ENCODE measurements around the gene IQCB1. TPM values are rescaled to one million over a fixed set of nuclear protein-coding genes. Genes with fewer than 3 reads are reported as not detected.

Gene IQCB1
- total RNA-seq, 1 experiment from 2014 or later, result 62.8 TPM

- H3K9me2 ChIP-seq (replicated peaks; ENCODE audit: insufficient read depth, low read length), result no peaks in the 10 kb centered on the region
- no peaks in the 10 kb centered on the region for H3K27me3 ChIP-seq (ENCODE audit: low read length)
- no peak overlapping the region for H2AFZ ChIP-seq (ENCODE audit: low read length)
- no peaks in the 10 kb centered on the region for H4K20me1 ChIP-seq (ENCODE audit: insufficient read depth, low read depth, low read length)
- peaks cover 34% of the 10 kb centered on the region for H3K36me3 ChIP-seq (ENCODE audit: insufficient read depth, low read length)
- no peak overlapping the region for H3K4me3 ChIP-seq (ENCODE audit: low read length)
- H3K9me3 ChIP-seq (ENCODE audit: low read length), result no peaks in the 10 kb centered on the region
- H3K79me2 ChIP-seq (ENCODE audit: low read length), result no peaks in the 10 kb centered on the region
- H3K4me2 ChIP-seq (ENCODE audit: low read depth, low read length, poor library complexity, severe bottlenecking), result no peak overlapping the region
- H3K27ac ChIP-seq (ENCODE audit: low read length), result no peak overlapping the region
- H3K9ac ChIP-seq (ENCODE audit: low read length), result no peak overlapping the region
- no peak for DNase-seq
- H3K4me1 ChIP-seq (ENCODE audit: low read length), result no peaks in the 10 kb centered on the region
These were observed 65.6 kb downstream of the IQCB1 start for GRCh38 chr3:121769246-121769645.

DNA sequence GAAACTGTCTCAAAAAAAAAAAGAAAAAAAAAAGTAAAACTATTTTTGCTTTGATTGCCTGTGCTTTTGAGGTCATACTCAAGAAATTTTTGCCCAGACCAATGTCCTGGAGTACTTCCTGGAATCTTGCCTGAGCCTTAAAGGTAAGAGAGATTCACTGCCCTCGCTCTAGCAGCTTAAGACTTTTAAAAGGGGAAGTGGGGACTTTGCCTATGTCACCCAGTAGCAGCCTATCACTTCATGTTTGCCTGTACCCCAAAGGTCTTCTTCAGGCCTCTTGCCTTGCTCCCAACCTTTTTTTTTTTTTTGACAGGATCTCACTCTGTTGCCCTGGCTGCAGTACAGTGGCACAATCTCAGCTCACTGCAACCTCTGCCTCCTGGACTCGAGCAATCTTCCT is 66.4 kb downstream of the IQCB1 start:
- Histone ChIP-seq H3K27ac (ENCODE audit: low read length) (no peak overlapping the region), H2AFZ (ENCODE audit: low read length) (no peak overlapping the region), H3K4me2 (ENCODE audit: low read depth, low read length, poor library complexity, severe bottlenecking) (no peak overlapping the region), H3K4me1 (ENCODE audit: low read length) (no peaks in the 10 kb centered on the region), H3K4me3 (ENCODE audit: low read length) (no peak overlapping the region), H3K9me2 (replicated peaks; ENCODE audit: insufficient read depth, low read length) (no peaks in the 10 kb centered on the region), H3K27me3 (ENCODE audit: low read length) (no peaks in the 10 kb centered on the region), H3K9ac (ENCODE audit: low read length) (no peak overlapping the region), H4K20me1 (ENCODE audit: insufficient read depth, low read depth, low read length) (no peaks in the 10 kb centered on the region), H3K9me3 (ENCODE audit: low read length) (no peaks in the 10 kb centered on the region), H3K79me2 (ENCODE audit: low read length) (no peaks in the 10 kb centered on the region), H3K36me3 (ENCODE audit: insufficient read depth, low read length) (peaks cover 30% of the 10 kb centered on the region)
- no peak for DNase-seq

- H3K9ac ChIP-seq (ENCODE audit: low read length), result no peak overlapping the region
- H3K9me3 ChIP-seq (ENCODE audit: low read length), result no peaks in the 10 kb centered on the region
- DNase-seq, result no peak
- no peaks in the 10 kb centered on the region for H3K36me3 ChIP-seq (ENCODE audit: insufficient read depth, low read length)
- H3K9me2 ChIP-seq (replicated peaks; ENCODE audit: insufficient read depth, low read length), result no peaks in the 10 kb centered on the region; the same call in 1 of the 2 replicates
- peaks cover 20% of the 10 kb centered on the region for H3K4me1 ChIP-seq (ENCODE audit: low read length)
- 0 out of 2 replicates have a peak overlapping the region, but pooled peaks have one; percentile 8 for H2AFZ ChIP-seq (ENCODE audit: low read length)
- H3K79me2 ChIP-seq (ENCODE audit: low read length), result no peaks in the 10 kb centered on the region
- no peak overlapping the region for H3K27ac ChIP-seq (ENCODE audit: low read length)
- H3K4me2 ChIP-seq (ENCODE audit: low read depth, low read length, poor library complexity, severe bottlenecking), result no peak overlapping the region
- no peak overlapping the region for H3K4me3 ChIP-seq (ENCODE audit: low read length)
- no peaks in the 10 kb centered on the region for H3K27me3 ChIP-seq (ENCODE audit: low read length)
- H4K20me1 ChIP-seq (ENCODE audit: insufficient read depth, low read depth, low read length), result no peaks in the 10 kb centered on the region
These were observed 75.2 kb downstream of the IQCB1 start for GRCh38 chr3:121759541-121760202.

GRCh38 chr3:121758727-121759450 is 76.0 kb downstream of the IQCB1 start:
- H3K4me1 ChIP-seq (ENCODE audit: low read length), result peaks cover 20% of the 10 kb centered on the region
- no peak overlapping the region for H3K27ac ChIP-seq (ENCODE audit: low read length)
- H3K4me2 ChIP-seq (ENCODE audit: low read depth, low read length, poor library complexity, severe bottlenecking), result no peak overlapping the region
- no peak overlapping the region for H2AFZ ChIP-seq (ENCODE audit: low read length)
- no peaks in the 10 kb centered on the region for H3K79me2 ChIP-seq (ENCODE audit: low read length)
- H3K27me3 ChIP-seq (ENCODE audit: low read length), result no peaks in the 10 kb centered on the region
- H3K4me3 ChIP-seq (ENCODE audit: low read length), result no peak overlapping the region
- H3K9me3 ChIP-seq (ENCODE audit: low read length), result no peaks in the 10 kb centered on the region
- H3K9me2 ChIP-seq (replicated peaks; ENCODE audit: insufficient read depth, low read length), result no peaks in the 10 kb centered on the region; the same call in 1 of the 2 replicates
- H3K9ac ChIP-seq (ENCODE audit: low read length), result no peak overlapping the region
- no peak for DNase-seq
- no peaks in the 10 kb centered on the region for H3K36me3 ChIP-seq (ENCODE audit: insufficient read depth, low read length)
- H4K20me1 ChIP-seq (ENCODE audit: insufficient read depth, low read depth, low read length), result no peaks in the 10 kb centered on the region

GRCh38 chr3:121757812-121758545 is 76.9 kb downstream of the IQCB1 start:
- Histone ChIP-seq H3K4me3 (ENCODE audit: low read length) (no peak overlapping the region), H3K4me2 (ENCODE audit: low read depth, low read length, poor library complexity, severe bottlenecking) (no peak overlapping the region), H3K27me3 (ENCODE audit: low read length) (no peaks in the 10 kb centered on the region), H4K20me1 (ENCODE audit: insufficient read depth, low read depth, low read length) (no peaks in the 10 kb centered on the region), H3K9me2 (replicated peaks; ENCODE audit: insufficient read depth, low read length) (no peaks in the 10 kb centered on the region; the same call in 1 of the 2 replicates), H3K9ac (ENCODE audit: low read length) (no peak overlapping the region), H3K27ac (ENCODE audit: low read length) (no peak overlapping the region), H2AFZ (ENCODE audit: low read length) (no peak overlapping the region), H3K4me1 (ENCODE audit: low read length) (peaks cover 20% of the 10 kb centered on the region), H3K79me2 (ENCODE audit: low read length) (no peaks in the 10 kb centered on the region), H3K9me3 (ENCODE audit: low read length) (no peaks in the 10 kb centered on the region), H3K36me3 (ENCODE audit: insufficient read depth, low read length) (no peaks in the 10 kb centered on the region)
- DNase-seq, result no peak

- peaks cover 22% of the 10 kb centered on the region for H3K4me1 ChIP-seq (ENCODE audit: low read length)
- DNase-seq, result peak; percentile 64
- H3K79me2 ChIP-seq (ENCODE audit: low read length), result no peaks in the 10 kb centered on the region
- H3K9me2 ChIP-seq (replicated peaks; ENCODE audit: insufficient read depth, low read length), result no peaks in the 10 kb centered on the region; the same call in 1 of the 2 replicates
- no peak overlapping the region for H3K9ac ChIP-seq (ENCODE audit: low read length)
- no peak overlapping the region for H2AFZ ChIP-seq (ENCODE audit: low read length)
- H3K27ac ChIP-seq (ENCODE audit: low read length), result no peak overlapping the region
- no peak overlapping the region for H3K4me3 ChIP-seq (ENCODE audit: low read length)
- no peaks in the 10 kb centered on the region for H3K36me3 ChIP-seq (ENCODE audit: insufficient read depth, low read length)
- no peak overlapping the region for H3K4me2 ChIP-seq (ENCODE audit: low read depth, low read length, poor library complexity, severe bottlenecking)
- H3K9me3 ChIP-seq (ENCODE audit: low read length), result no peaks in the 10 kb centered on the region
- H4K20me1 ChIP-seq (ENCODE audit: insufficient read depth, low read depth, low read length), result no peaks in the 10 kb centered on the region
- no peaks in the 10 kb centered on the region for H3K27me3 ChIP-seq (ENCODE audit: low read length)
These were observed 77.6 kb downstream of the IQCB1 start for GRCh38 chr3:121757087-121757811.

- Histone ChIP-seq H3K4me2 (ENCODE audit: low read depth, low read length, poor library complexity, severe bottlenecking) (no peak overlapping the region), H3K9ac (ENCODE audit: low read length) (no peak overlapping the region), H3K4me1 (ENCODE audit: low read length) (peaks cover 37% of the 10 kb centered on the region)
These were observed 82.1 kb downstream of the IQCB1 start for GRCh38 chr3:121752772-121753171.

More at GRCh38 chr3:121752772-121753171, 82.1 kb downstream of the IQCB1 start:
- Histone ChIP-seq H3K4me3 (ENCODE audit: low read length) (no peak overlapping the region), H2AFZ (ENCODE audit: low read length) (no peak overlapping the region), H3K36me3 (ENCODE audit: insufficient read depth, low read length) (no peaks in the 10 kb centered on the region), H3K27me3 (ENCODE audit: low read length) (no peaks in the 10 kb centered on the region), H3K9me3 (ENCODE audit: low read length) (no peaks in the 10 kb centered on the region), H4K20me1 (ENCODE audit: insufficient read depth, low read depth, low read length) (peaks cover 9% of the 10 kb centered on the region; the same call in 1 of the 2 replicates), H3K27ac (ENCODE audit: low read length) (no peak overlapping the region), H3K79me2 (ENCODE audit: low read length) (peaks cover 23% of the 10 kb centered on the region), H3K9me2 (replicated peaks; ENCODE audit: insufficient read depth, low read length) (no peaks in the 10 kb centered on the region)
- DNase-seq, result no peak
